NCI-H2227 treated with DMSO at 0.1 percent for 48 hours (cell line): Measurements from ENCODE around the gene CGB5.
"Not testable (repeated sequence)": the region's sequence is repeated elsewhere in the genome, so short reads cannot be mapped to it uniquely, and the experiment has no call there.

Experiments used
- DNase-seq: peaks from one replicate; lab custom pipeline; 2025; lab: John Stamatoyannopoulos, UW

CGB5 gene

GRCh38 chr19:49020931-49021895 lies 22.4 kb upstream of the CGB5 start:
- DNase-seq = no peak

GRCh38 chr19:49022116-49022515 lies 21.5 kb upstream of the CGB5 start:
- no peak for DNase-seq

- not testable (repeated sequence) for DNase-seq
Measured at GRCh38 chr19:49024233-49024632, 19.4 kb upstream of the CGB5 start, which contains the start of gene CGB3. Gene CGB3 (minus strand): TSS chr19:49024333. CDS start chr19:49023971, 362 bp downstream.

GRCh38 chr19:49025088-49025487 lies 18.6 kb upstream of the CGB5 start:
- not testable (repeated sequence) for DNase-seq

GRCh38 chr19:49025599-49025998 lies 18.0 kb upstream of the CGB5 start:
- not testable (repeated sequence) for DNase-seq

- not testable (repeated sequence) for DNase-seq
Measured at GRCh38 chr19:49028686-49029085, 15.0 kb upstream of the CGB5 start.

GRCh38 chr19:49029749-49030148 lies 13.9 kb upstream of the CGB5 start:
- not testable (repeated sequence) for DNase-seq

- DNase-seq = not testable (repeated sequence)
Measured at GRCh38 chr19:49030323-49030722, 13.3 kb upstream of the CGB5 start.

- not testable (repeated sequence) for DNase-seq
Measured at GRCh38 chr19:49031642-49032301, 11.9 kb upstream of the CGB5 start, which contains the start of gene CGB2. Gene CGB2 (plus strand): TSS chr19:49031890. CDS start chr19:49032096, 206 bp downstream.

- not testable (repeated sequence) for DNase-seq
Measured at GRCh38 chr19:49036815-49037214, 6.8 kb upstream of the CGB5 start, which contains the start of gene CGB1. Gene CGB1 (minus strand): TSS chr19:49036895. CDS start chr19:49036711, 184 bp downstream.

- DNase-seq = not testable (repeated sequence)
Measured at GRCh38 chr19:49038111-49038510, 5.5 kb upstream of the CGB5 start.

GRCh38 chr19:49038557-49039276 lies 4.9 kb upstream of the CGB5 start:
- DNase-seq = not testable (repeated sequence)

- not testable (repeated sequence) for DNase-seq
Measured at GRCh38 chr19:49039736-49040135, 3.9 kb upstream of the CGB5 start.

- no peak for DNase-seq
Measured at GRCh38 chr19:49042177-49042576, 1.5 kb upstream of the CGB5 start.

- DNase-seq = not testable (repeated sequence)
Measured at GRCh38 chr19:49042666-49043065, 982 bp upstream of the CGB5 start.

GRCh38 chr19:49049011-49049410 lies 5.4 kb downstream of the CGB5 start, which contains the start of gene CGB8:
Gene CGB8 (minus strand): TSS chr19:49049111. CDS start chr19:49048739, 372 bp downstream.
- DNase-seq = not testable (repeated sequence)

GRCh38 chr19:49049834-49050233 lies 6.2 kb downstream of the CGB5 start:
- not testable (repeated sequence) for DNase-seq

- DNase-seq = not testable (repeated sequence)
Measured at GRCh38 chr19:49050376-49051033, 6.9 kb downstream of the CGB5 start.

GRCh38 chr19:49056101-49056901 lies 12.7 kb downstream of the CGB5 start:
- DNase-seq = no peak

GRCh38 chr19:49056902-49057596 lies 13.4 kb downstream of the CGB5 start:
- DNase-seq = not testable (repeated sequence)
